ENCODE data around the gene ZNF148.

The ZNF148 gene

GRCh38 chr3:125238759-125239158 lies 136.4 kb downstream of the ZNF148 start:
- TF ChIP-seq, protein P1, sequence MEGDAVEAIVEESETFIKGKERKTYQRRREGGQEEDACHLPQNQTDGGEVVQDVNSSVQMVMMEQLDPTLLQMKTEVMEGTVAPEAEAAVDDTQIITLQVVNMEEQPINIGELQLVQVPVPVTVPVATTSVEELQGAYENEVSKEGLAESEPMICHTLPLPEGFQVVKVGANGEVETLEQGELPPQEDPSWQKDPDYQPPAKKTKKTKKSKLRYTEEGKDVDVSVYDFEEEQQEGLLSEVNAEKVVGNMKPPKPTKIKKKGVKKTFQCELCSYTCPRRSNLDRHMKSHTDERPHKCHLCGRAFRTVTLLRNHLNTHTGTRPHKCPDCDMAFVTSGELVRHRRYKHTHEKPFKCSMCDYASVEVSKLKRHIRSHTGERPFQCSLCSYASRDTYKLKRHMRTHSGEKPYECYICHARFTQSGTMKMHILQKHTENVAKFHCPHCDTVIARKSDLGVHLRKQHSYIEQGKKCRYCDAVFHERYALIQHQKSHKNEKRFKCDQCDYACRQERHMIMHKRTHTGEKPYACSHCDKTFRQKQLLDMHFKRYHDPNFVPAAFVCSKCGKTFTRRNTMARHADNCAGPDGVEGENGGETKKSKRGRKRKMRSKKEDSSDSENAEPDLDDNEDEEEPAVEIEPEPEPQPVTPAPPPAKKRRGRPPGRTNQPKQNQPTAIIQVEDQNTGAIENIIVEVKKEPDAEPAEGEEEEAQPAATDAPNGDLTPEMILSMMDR (conservative IDR thresholded peaks at IDR 0.05; ENCODE audit: control insufficient read depth, insufficient read depth, low read depth, low read length): no peak
- no peak for DNase-seq (ENCODE audit: low read depth)
- H3K4me3 ChIP-seq (ENCODE audit: control insufficient read depth, low read depth, low read length): no peak overlapping the region

DNA sequence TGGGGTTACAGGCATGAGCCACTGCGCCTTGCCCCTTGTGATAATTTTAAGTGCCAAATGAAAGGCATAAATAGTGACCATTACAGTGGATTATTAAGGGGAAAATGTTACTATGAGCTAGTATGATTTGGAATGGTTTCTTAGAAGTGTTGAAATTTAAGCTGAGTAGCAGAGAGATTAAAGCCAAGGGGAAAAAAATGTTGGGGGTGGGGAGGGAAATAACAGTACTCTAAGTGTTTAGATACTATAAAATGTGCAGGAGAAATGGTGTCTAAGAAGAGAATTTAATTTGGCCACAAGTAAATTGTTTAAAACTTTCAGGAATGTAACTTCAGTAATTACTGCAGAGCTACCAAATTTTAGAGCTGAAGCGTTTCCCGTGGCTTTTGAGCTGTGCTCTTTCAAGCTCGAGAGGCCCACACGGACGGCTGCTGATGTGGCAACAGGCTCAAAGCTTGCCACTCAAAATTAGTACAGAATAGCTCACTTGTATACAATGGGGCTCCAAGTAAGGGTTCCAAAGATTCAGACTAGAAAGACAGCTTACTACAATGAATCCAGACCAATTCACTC lies 138.7 kb downstream of the ZNF148 start:
- TF ChIP-seq, protein P1 (conservative IDR thresholded peaks at IDR 0.05; ENCODE audit: control insufficient read depth, insufficient read depth, low read depth, low read length): no peak
- no peak overlapping the region for H3K4me3 ChIP-seq (ENCODE audit: control insufficient read depth, low read depth, low read length)
- DNase-seq (ENCODE audit: low read depth): no peak

- TF ChIP-seq, protein P1 (conservative IDR thresholded peaks at IDR 0.05; ENCODE audit: control insufficient read depth, insufficient read depth, low read depth, low read length): no peak
- no peak overlapping the region for H3K4me3 ChIP-seq (ENCODE audit: control insufficient read depth, low read depth, low read length)
- DNase-seq (ENCODE audit: low read depth): no peak
Measured at GRCh38 chr3:125234831-125235230, 140.3 kb downstream of the ZNF148 start.

GRCh38 chr3:125232401-125232800 lies 142.7 kb downstream of the ZNF148 start:
- TF ChIP-seq, protein P1 (conservative IDR thresholded peaks at IDR 0.05; ENCODE audit: control insufficient read depth, insufficient read depth, low read depth, low read length): no peak
- DNase-seq (ENCODE audit: low read depth): no peak
- H3K4me3 ChIP-seq (ENCODE audit: control insufficient read depth, low read depth, low read length): no peak overlapping the region

DNA sequence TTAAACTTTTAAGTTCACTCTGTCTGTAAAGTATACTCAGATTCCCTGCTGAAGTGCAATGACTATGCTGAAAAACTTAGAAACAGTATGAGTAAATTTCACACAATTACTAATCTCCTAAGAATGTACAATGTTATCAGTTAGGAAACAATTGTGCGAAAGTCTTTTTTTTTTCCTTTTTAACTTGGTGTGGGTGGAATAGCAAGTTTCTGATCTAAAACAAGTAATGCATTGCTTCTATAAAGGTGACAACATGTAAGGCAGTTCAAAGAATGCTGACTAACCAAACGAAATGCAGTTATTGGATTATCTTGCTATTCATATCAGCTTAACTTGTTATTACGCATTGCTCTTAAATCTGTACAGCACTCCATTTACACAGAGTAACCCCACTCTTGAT lies 143.2 kb downstream of the ZNF148 start:
- H3K4me3 ChIP-seq (ENCODE audit: control insufficient read depth, low read depth, low read length): no peak overlapping the region
- TF ChIP-seq, protein P1 (conservative IDR thresholded peaks at IDR 0.05; ENCODE audit: control insufficient read depth, insufficient read depth, low read depth, low read length): no peak
- peak; percentile 70 for DNase-seq (ENCODE audit: low read depth)

DNA sequence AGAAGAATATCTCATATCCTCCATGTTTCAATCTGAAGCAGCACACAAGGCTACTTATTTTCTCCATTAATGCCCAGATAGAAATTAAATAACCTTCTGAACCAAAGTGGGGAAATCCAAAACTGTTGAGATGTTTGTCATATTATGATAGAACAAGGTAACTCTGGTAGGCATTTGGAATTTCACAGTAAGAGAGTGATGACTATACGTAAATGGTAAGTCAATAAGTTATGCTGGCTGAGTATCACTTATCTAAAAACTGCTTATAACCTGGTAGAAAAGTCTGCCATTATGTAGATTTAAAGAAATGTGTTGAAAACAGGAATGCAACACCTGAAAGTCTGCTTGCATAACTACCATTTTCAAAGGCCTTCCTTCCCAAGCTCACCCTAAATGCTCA lies 145.4 kb downstream of the ZNF148 start:
- DNase-seq (ENCODE audit: low read depth): no peak
- H3K4me3 ChIP-seq (ENCODE audit: control insufficient read depth, low read depth, low read length): no peak overlapping the region
- TF ChIP-seq, protein P1 (conservative IDR thresholded peaks at IDR 0.05; ENCODE audit: control insufficient read depth, insufficient read depth, low read depth, low read length): no peak

DNA sequence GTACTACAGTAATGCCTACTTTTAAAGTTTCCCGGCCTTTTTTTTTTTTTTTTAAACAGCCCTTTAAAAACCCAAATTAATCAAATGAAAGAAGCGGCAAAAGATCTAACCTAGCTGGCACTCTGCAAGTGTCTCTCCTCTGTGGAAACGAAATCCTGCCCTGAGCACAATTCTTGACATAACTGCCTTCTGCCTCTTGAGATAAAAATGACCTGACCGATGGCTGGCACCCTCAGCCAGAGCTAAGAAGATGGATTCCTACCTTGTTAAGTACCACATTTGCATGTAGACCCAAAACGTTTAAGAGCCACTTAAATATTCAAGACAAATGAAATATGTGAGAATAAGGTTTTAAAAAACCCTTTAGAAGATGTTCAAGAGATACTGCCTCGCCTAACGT lies 146.0 kb downstream of the ZNF148 start:
- DNase-seq (ENCODE audit: low read depth): no peak
- H3K4me3 ChIP-seq (ENCODE audit: control insufficient read depth, low read depth, low read length): no peak overlapping the region
- TF ChIP-seq, protein P1 (conservative IDR thresholded peaks at IDR 0.05; ENCODE audit: control insufficient read depth, insufficient read depth, low read depth, low read length): no peak
